Activated T-helper 17 cell treated with anti-CD3 and anti-CD28 coated beads, Interleukin-2, amount 50 U/mL, for 72 hours (primary cell): ENCODE measurements around the gene MATR3. TPM values are rescaled to one million over a fixed set of nuclear protein-coding genes. Genes with fewer than 3 reads are reported as not detected.
A peak's percentile ranks its signal among the peaks of the same experiment; 100 is the strongest.

Experiments
- ATAC-seq: fragments of 150-1000 bp; cut with Tn5 transposase; replicated peaks from 2 replicates; pipeline ENCODE4 v1.10.0; 2021; ENCODE audit warnings: mild to moderate bottlenecking, moderate library complexity
- H3K27ac Mint-ChIP-seq: one replicate; pipeline ENCODE4 v1.8.0; 2022; ENCODE audit warnings: mixed read lengths
- H3K27me3 Mint-ChIP-seq: one replicate; pipeline ENCODE4 v1.8.0; 2022; ENCODE audit warnings: mixed read lengths
- H3K36me3 Mint-ChIP-seq: one replicate; pipeline ENCODE4 v1.8.0; 2022; ENCODE audit warnings: low read depth, mild to moderate bottlenecking, mixed read lengths
- H3K4me1 Mint-ChIP-seq: one replicate; pipeline ENCODE4 v1.8.0; 2022; ENCODE audit warnings: mixed read lengths
- H3K4me3 Mint-ChIP-seq: one replicate; pipeline ENCODE4 v1.8.0; 2022; ENCODE audit warnings: mild to moderate bottlenecking, mixed read lengths
- H3K9me3 Mint-ChIP-seq: one replicate; pipeline ENCODE4 v1.8.0; 2022; ENCODE audit warnings: mixed read lengths
- total RNA-seq, 2 donors: library from RNA; stranded (reverse); gene quantifications; one replicate each; pipeline ENCODE4 v1.2.3, GENCODE V29; 2022

Gene MATR3
- total RNA-seq: 100 to 1,000 TPM; 184 to 204 TPM

DNA sequence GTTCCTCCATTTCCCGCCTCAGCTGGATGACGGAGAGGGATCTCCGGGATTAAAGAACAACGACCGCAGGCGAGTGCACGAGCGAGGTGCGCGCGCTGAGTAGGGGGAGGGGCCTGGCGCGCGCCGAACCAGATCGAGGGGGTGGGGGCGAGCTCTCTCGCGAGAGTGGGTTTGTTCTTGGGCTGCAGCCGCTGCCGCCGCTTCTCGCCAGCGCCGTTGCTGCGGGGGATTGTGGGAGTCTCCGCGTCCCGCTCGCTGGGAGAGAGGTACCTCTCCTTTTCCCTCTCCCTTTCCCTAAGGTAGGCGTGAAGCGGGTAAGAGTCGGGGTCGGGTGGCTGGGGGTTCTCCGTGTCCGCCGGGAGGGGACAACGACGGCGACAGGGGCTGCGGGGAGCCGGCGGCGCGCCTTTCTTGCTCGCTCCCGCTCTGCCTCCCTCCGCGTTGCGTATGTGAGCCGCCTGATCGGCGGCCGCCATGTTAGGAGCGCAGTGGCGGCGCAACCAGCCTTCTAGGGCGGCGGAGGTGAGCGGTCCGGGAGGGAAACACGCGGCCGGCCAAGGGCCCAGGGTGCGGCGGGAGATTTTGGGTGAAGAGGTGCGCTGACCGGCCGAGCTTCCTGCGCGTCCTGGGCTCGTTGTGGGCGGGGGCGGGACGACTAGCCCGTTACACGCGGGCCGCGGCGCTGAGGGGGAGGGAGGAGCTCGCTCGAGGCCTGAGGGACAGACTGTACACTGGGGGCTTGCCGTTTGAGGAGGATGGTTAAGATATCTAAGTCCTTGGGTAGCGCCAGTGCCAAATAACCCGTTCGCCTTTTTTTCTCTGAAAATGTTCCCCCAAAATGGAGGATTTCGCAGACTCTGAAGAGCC, at the start of gene MATR3:
Gene MATR3 (plus strand): TSS at position 234 of the 867 bp plus-strand sequence. CDS start 13,676 bp downstream, outside the sequence.
- H3K27me3 Mint-ChIP-seq: no peaks in the 10 kb centered on the region
- H3K4me3 Mint-ChIP-seq: peak within 1 kb of the TSS; percentile 98
- peak within 1 kb of the TSS; percentile 98 for H3K27ac Mint-ChIP-seq
- peaks cover 62% of the 10 kb centered on the region for H3K36me3 Mint-ChIP-seq
- peak; percentile 91 for ATAC-seq
- H3K4me1 Mint-ChIP-seq: peaks cover 22% of the 10 kb centered on the region
- H3K9me3 Mint-ChIP-seq: no peaks in the 10 kb centered on the region

GRCh38 chr5:139245637-139246339, 47.8 kb upstream of the MATR3 start:
- peak overlapping the region; percentile 84 for H3K27ac Mint-ChIP-seq
- no peaks in the 10 kb centered on the region for H3K36me3 Mint-ChIP-seq
- peak; percentile 14 for ATAC-seq
- H3K4me3 Mint-ChIP-seq: peak overlapping the region; percentile 71
- no peaks in the 10 kb centered on the region for H3K9me3 Mint-ChIP-seq
- H3K4me1 Mint-ChIP-seq: peaks cover 14% of the 10 kb centered on the region
- H3K27me3 Mint-ChIP-seq: peaks cover 5% of the 10 kb centered on the region

DNA sequence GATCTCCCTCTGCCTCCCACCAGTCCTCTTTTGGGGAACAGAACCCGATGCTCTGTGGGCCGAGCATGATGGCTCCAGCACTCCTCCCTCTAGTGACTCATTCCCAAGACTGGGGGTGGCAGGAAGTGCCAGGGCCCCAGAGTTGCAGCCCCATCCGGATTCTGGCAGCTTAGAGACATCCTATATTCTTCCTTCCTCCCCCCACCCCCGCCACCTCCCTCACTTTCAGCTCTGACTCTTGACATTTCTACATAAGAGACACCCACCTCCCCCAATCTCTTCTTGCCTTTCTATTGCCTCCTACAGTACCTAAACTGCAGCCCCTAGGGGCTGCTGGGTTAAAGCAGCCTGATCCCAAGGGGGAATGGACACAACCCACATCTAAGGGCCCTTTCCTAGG, 47.1 kb upstream of the MATR3 start:
- Mint-ChIP-seq H3K9me3 (no peaks in the 10 kb centered on the region), H3K4me3 (peak overlapping the region; percentile 71), H3K27me3 (peaks cover 5% of the 10 kb centered on the region), H3K4me1 (peaks cover 19% of the 10 kb centered on the region), H3K27ac (peak overlapping the region; percentile 84), H3K36me3 (no peaks in the 10 kb centered on the region)
- peak; percentile 98 for ATAC-seq

GRCh38 chr5:139248826-139249453, 44.6 kb upstream of the MATR3 start:
- H3K27me3 Mint-ChIP-seq: no peaks in the 10 kb centered on the region
- H3K9me3 Mint-ChIP-seq: no peaks in the 10 kb centered on the region
- H3K36me3 Mint-ChIP-seq: no peaks in the 10 kb centered on the region
- ATAC-seq: no peak
- no peak overlapping the region for H3K27ac Mint-ChIP-seq
- H3K4me3 Mint-ChIP-seq: no peak overlapping the region
- H3K4me1 Mint-ChIP-seq: peaks cover 19% of the 10 kb centered on the region

DNA sequence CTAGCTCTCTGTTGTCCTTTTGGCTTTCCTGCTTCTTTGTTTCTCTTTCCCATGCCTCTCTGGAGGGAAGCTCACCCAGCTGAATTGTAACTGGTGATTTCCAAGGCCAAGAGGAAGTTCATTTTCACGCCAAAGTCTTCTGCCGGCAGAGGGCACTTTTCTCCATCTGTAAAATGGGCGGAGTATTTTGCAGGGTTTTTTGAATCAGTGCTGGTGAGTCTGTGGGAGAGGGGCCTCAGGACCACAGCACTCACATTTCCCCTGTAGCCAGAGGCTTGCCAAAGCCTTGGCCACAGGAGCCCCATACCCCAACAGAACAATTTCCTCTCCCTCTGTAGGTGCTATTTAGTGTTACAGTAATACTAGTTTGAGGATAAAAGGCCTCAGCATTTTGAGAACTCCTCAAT, 42.3 kb upstream of the MATR3 start:
- Mint-ChIP-seq H3K27ac (no peak overlapping the region), H3K27me3 (no peaks in the 10 kb centered on the region), H3K9me3 (no peaks in the 10 kb centered on the region), H3K4me1 (peaks cover 10% of the 10 kb centered on the region), H3K4me3 (no peak overlapping the region), H3K36me3 (no peaks in the 10 kb centered on the region)
- peak; percentile 57 for ATAC-seq

GRCh38 chr5:139251695-139252288, 41.7 kb upstream of the MATR3 start:
- H3K36me3 Mint-ChIP-seq: no peaks in the 10 kb centered on the region
- no peak overlapping the region for H3K27ac Mint-ChIP-seq
- H3K4me1 Mint-ChIP-seq: peaks cover 5% of the 10 kb centered on the region
- H3K9me3 Mint-ChIP-seq: no peaks in the 10 kb centered on the region
- ATAC-seq: no peak
- H3K27me3 Mint-ChIP-seq: no peaks in the 10 kb centered on the region
- H3K4me3 Mint-ChIP-seq: no peak overlapping the region

DNA sequence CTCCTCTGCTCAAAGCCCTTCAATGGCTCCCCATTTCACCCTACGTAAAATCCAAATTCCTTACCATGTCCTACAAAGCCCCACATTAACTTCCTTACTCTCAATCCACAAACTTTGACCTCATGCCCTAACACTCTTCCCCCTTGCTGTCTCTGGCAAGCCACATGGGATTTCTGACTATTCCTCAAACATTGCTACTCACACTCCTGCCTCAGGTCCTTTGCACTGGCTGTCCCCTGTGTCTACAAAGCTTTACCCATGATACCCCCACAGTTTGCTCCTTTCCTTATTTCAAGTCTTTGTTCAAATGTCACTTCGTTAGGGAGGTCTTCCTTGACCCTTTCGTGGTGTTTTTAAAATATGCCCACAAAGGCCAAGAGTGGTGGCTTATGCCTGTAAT, 40.4 kb upstream of the MATR3 start:
- Mint-ChIP-seq H3K27me3 (no peaks in the 10 kb centered on the region), H3K4me3 (no peak overlapping the region), H3K4me1 (peaks cover 5% of the 10 kb centered on the region), H3K36me3 (no peaks in the 10 kb centered on the region), H3K9me3 (no peaks in the 10 kb centered on the region), H3K27ac (no peak overlapping the region)
- ATAC-seq: no peak

DNA sequence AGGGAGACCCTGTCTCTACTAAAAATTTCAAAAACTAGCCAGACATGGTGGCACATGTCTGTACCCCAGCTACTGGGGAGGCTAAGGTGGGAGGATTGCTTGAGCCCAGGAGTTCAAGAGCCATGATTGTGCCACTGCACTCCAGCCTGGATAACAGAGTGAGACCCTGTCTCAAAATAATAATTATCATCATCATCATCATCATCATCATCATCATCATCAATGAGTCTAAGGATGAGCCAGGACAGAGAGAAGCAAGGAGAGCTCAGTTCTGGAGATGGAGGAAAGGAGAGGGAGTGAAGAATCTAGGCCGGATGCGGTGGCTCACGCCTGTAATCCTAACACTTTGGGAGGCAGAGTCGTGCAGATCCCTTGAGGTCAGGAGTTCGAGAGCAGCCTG, 36.7 kb upstream of the MATR3 start:
- Mint-ChIP-seq H3K36me3 (no peaks in the 10 kb centered on the region), H3K27ac (no peak overlapping the region), H3K9me3 (no peaks in the 10 kb centered on the region), H3K27me3 (peaks cover 9% of the 10 kb centered on the region), H3K4me1 (no peaks in the 10 kb centered on the region), H3K4me3 (no peak overlapping the region)
- no peak for ATAC-seq

DNA sequence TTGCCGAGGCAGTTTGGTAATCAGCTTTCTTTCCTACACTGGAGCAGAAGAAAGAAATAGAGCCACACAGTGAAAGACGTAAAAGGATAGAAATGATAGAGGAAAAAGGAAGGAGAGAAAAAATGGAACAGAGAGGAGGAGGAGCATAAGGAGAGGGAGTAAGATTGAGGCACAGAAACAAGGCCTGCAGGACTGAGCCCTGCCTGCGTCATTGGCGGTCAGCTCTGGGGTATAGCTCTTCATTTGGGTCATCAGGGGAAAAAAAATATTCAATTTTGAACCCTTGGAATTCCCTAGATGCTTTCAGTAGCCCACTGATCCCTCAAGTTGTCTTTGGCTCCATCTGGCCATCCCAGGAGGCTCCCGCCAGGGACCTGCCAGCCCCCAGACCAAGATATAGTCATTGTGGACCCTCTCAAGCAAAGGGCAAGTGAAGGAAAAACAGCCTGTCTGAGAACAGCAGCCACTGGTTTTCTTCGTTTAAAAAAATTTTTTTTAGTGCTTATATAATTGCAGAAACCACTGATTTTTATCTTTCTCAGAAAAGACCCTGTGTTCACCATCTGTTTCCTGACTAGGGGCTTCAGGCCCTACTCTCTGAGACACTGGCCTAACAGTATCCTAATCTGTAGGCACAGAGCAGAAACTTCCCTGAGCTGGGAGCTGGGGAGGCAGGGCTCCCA, 31.3 kb upstream of the MATR3 start:
- Mint-ChIP-seq H3K4me3 (no peak overlapping the region), H3K27ac (no peak overlapping the region), H3K36me3 (no peaks in the 10 kb centered on the region), H3K4me1 (no peaks in the 10 kb centered on the region), H3K9me3 (no peaks in the 10 kb centered on the region), H3K27me3 (peaks cover 9% of the 10 kb centered on the region)
- ATAC-seq: no peak

DNA sequence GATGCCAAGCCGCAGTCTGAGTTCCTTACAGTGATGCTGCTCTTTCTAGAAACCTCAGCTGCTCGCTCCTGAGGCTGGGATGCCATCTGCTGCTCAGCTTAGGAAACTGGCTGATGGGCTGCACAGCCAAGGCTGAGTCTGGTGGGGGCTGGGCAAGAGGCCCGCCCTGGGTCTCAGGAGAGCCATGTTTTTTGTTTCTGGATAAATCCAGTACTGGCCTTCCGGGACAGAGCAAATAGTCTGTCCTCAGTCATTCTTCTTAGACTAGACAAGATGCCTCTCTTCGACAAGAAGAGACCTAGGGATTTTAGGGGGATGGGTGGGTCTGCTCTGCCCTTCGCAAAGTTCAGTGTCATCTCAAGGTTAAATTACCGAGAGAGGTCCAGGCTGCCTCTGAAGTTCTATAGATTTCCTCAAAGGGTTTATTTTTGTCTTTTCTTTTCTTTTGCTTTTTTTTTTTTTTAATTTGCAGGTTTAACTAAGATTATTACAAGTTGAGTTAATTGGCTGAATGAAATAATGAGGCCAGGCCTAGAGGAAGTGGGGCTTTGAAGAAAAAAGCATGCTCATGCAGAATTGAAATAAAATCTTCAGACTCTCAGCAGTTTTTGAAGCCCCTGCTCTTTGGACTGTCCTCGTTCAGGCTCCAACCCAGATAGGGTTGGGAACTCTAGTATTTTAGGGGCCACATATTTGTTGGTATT, 30.6 kb upstream of the MATR3 start:
- Mint-ChIP-seq H3K9me3 (no peaks in the 10 kb centered on the region), H3K36me3 (no peaks in the 10 kb centered on the region), H3K27me3 (peaks cover 9% of the 10 kb centered on the region), H3K4me3 (no peak overlapping the region), H3K4me1 (peaks cover 1% of the 10 kb centered on the region), H3K27ac (no peak overlapping the region)
- peak; percentile 99 for ATAC-seq

DNA sequence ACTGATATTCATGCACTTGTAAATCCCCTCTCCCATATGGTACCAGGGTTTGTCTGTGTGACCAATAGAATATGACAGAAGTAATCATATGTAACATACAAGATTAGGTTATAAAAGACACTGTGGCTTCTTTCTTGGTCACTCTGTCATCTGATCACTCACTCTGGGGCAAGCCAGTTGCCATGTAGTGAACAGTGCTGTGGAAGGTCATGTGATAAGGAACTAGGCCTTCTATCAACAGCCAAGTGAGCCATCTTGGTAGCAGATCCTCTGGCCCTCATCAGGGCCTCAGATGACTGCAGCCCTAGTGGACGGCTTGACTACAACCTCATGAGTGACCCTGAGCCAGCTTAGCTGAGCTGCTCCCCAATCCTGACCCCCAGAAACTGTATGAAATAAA, 30.0 kb upstream of the MATR3 start:
- no peak for ATAC-seq
- no peak overlapping the region for H3K4me3 Mint-ChIP-seq
- H3K36me3 Mint-ChIP-seq: no peaks in the 10 kb centered on the region
- no peaks in the 10 kb centered on the region for H3K9me3 Mint-ChIP-seq
- no peak overlapping the region for H3K27ac Mint-ChIP-seq
- peaks cover 9% of the 10 kb centered on the region for H3K27me3 Mint-ChIP-seq
- H3K4me1 Mint-ChIP-seq: peaks cover 6% of the 10 kb centered on the region

DNA sequence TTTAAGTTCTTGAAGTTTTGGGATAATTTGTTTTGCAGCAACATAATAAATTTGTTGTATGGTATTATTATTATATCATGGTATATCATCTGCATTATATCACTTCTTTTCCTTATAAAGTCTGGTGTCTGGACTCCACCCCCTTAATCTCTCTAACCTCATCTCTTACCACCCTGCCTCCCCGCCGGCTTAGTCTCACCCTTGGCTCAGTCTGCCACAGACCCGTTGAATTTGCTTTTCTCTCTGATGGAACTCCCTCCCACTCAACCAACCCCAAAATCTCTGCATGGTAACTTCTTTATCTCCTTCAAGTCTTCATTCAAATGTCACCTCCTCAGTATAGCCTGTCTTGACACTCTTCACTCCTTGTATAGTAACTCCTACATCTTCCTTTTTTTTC, 29.6 kb upstream of the MATR3 start:
- no peaks in the 10 kb centered on the region for H3K36me3 Mint-ChIP-seq
- H3K4me1 Mint-ChIP-seq: peaks cover 6% of the 10 kb centered on the region
- H3K9me3 Mint-ChIP-seq: no peaks in the 10 kb centered on the region
- no peak overlapping the region for H3K4me3 Mint-ChIP-seq
- H3K27me3 Mint-ChIP-seq: peaks cover 9% of the 10 kb centered on the region
- no peak for ATAC-seq
- H3K27ac Mint-ChIP-seq: no peak overlapping the region

DNA sequence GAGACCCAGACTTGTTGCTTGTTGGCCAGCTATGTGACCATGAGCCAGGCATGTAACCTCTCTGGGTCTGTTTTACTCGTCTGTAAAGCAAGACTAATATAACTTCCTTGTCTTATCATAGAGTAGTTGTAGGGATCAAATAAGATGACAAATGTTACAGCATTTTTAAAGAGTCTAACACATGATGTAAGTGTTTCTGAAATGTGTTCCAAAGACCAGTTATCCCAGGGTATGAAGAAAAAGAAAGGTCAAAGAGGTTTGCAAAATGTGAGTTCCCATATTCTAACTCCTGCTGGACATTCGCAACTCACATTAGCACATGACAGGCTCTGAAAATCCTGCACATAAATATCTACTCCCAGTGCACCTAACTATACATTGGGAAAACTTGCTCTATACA, 28.5 kb upstream of the MATR3 start:
- no peak for ATAC-seq
- no peak overlapping the region for H3K27ac Mint-ChIP-seq
- H3K9me3 Mint-ChIP-seq: no peaks in the 10 kb centered on the region

More for the DNA sequence above, 28.5 kb upstream of the MATR3 start:
- no peaks in the 10 kb centered on the region for H3K36me3 Mint-ChIP-seq
- no peak overlapping the region for H3K4me3 Mint-ChIP-seq
- peaks cover 4% of the 10 kb centered on the region for H3K27me3 Mint-ChIP-seq
- H3K4me1 Mint-ChIP-seq: peaks cover 6% of the 10 kb centered on the region
